HG03521 (cell line): ENCODE results near the gene ITSN1.
"Not testable (repeated sequence)": the region's sequence is repeated elsewhere in the genome, so short reads cannot be mapped to it uniquely, and the experiment has no call there.

ENCODE experiments used
- ATAC-seq: cut with Tn5 transposase; IDR thresholded peaks from one replicate; pipeline ENCODE4 v1.9.1; 2021; ENCODE audit warnings: mild to moderate bottlenecking, moderate library complexity; ENCODE audit not compliant: unreplicated experiment

ITSN1 gene

GRCh38 chr21:33763582-33763899 lies 121.2 kb downstream of the ITSN1 start:
- ATAC-seq: no peak

GRCh38 chr21:33767236-33767635 lies 124.9 kb downstream of the ITSN1 start:
- ATAC-seq: no peak

GRCh38 chr21:33767960-33768359 lies 125.7 kb downstream of the ITSN1 start:
- ATAC-seq: no peak

DNA sequence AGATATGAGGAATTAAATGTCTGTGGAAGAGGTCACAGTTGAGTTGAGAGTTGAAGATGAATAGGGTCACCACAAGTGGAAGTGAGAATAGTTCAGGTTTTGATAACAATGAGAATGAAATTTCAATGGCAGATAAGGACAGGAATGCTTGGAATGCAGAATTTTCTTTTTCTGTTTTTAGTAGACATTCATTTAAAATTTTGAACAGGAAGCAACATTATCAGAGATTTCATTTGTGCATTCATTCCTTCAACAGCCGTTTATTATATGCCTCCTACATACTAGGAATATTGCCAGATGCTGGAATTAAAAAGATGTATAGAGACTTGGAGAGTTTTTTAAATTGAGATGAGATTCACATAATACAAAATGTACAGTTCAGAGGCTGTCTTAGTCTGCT lies 126.8 kb downstream of the ITSN1 start:
- no peak for ATAC-seq

- ATAC-seq: no peak
Measured at GRCh38 chr21:33770542-33770941, 128.2 kb downstream of the ITSN1 start.

GRCh38 chr21:33771976-33772375 lies 129.7 kb downstream of the ITSN1 start:
- no peak for ATAC-seq

GRCh38 chr21:33774551-33774950 lies 132.2 kb downstream of the ITSN1 start:
- no peak for ATAC-seq

- ATAC-seq: no peak
Measured at GRCh38 chr21:33775100-33775828, 133.0 kb downstream of the ITSN1 start.

DNA sequence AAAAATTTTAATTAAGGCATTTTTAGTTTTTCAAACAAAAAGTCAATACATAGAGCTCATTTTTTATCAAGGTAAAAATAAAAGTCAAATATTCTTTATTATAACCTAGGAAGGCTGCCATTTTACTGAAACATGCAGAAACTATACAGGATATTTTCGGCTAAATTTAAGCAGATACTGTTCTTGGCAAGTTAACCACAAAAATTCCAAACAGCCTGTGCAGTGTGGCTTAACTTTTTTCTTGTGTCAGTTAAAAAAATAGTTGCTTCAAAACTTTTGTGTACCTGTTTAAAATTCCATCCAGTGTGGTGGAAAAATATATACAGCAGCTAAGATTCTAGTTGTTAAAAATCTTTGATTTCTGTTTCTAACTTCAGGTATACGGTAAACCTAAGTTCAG lies 138.3 kb downstream of the ITSN1 start:
- no peak for ATAC-seq

- ATAC-seq: no peak
Measured at GRCh38 chr21:33781121-33781520, 138.8 kb downstream of the ITSN1 start.

- ATAC-seq: no peak
Measured at GRCh38 chr21:33783187-33783979, 141.1 kb downstream of the ITSN1 start.

DNA sequence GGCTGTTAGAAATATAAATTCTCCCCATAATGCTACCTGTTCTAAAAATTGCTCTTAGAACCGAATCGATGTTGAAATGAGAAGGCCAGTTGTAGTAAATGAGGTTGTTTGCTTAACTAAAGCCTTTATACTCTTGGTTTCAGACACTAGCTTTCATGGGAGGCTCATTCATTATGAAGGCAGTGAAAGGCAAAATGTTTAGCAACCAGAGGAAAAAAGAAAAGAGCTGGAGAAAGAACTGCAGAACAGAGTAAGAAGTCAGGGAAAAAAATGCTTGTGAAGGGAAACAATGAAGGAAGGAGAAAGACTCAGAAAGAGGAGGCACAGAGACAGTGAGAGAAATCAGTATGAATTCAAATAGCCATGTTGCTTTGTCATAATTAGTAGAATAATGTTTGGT lies 145.1 kb downstream of the ITSN1 start:
- ATAC-seq: no peak

GRCh38 chr21:33788438-33788837 lies 146.1 kb downstream of the ITSN1 start:
- ATAC-seq: not testable (repeated sequence)

GRCh38 chr21:33789697-33790096 lies 147.4 kb downstream of the ITSN1 start:
- ATAC-seq: no peak

DNA sequence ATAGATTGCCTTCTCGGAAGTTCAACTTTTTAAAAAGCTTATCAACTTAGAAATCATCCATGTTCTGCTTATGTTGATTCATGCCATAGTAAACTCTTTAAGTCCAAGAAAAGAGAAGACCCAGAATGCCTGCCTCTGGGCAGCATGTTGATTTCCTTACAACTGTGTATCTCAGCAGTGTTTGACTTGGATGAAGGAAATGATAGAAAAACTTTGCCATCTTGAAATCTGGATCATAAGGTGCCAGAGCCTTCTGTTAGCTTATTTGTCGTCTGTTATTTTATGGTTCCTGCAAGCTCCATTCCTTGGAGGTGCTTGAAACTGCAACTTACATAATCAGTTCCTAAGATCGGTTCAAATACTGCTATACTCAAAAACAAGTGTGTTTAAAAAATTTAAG lies 148.8 kb downstream of the ITSN1 start:
- no peak for ATAC-seq

DNA sequence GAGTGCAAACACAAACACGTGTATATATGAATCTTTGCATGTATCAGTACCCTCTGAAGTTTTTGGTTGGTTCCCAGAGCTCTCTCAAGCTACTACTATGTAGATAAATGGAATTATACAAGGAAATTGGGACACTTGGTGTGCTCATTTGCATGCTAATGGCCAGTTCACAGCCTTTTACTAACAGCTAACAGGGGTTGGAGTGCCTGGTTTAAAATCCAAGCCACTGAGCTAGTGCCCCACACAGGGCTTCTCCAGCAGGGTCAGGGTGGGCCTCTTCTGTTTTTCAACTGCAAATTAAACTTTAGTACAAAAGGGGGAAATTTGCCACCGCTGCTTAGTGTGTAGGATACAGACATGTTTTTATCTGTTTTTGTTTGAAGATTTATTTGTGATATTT lies 152.3 kb downstream of the ITSN1 start:
- no peak for ATAC-seq

DNA sequence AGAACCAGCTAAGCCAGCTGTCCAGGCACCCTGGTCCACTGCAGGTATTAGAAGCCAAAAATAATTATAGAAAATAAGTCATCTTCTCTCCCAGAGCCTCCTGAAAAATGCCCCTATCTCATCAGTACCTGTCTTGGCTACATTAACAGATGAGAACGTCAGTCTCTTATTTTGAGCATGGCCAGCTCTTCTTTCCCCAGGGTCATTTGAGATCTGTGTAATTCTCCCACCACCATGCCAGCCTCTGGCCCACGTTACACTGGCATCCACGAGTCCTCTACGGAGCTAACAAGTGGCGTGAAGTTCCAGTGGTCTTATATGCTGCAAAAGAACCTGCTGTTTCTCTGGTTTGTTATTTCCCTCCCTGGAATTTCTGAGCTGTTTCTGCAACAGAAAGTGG lies 155.3 kb downstream of the ITSN1 start:
- ATAC-seq: no peak

DNA sequence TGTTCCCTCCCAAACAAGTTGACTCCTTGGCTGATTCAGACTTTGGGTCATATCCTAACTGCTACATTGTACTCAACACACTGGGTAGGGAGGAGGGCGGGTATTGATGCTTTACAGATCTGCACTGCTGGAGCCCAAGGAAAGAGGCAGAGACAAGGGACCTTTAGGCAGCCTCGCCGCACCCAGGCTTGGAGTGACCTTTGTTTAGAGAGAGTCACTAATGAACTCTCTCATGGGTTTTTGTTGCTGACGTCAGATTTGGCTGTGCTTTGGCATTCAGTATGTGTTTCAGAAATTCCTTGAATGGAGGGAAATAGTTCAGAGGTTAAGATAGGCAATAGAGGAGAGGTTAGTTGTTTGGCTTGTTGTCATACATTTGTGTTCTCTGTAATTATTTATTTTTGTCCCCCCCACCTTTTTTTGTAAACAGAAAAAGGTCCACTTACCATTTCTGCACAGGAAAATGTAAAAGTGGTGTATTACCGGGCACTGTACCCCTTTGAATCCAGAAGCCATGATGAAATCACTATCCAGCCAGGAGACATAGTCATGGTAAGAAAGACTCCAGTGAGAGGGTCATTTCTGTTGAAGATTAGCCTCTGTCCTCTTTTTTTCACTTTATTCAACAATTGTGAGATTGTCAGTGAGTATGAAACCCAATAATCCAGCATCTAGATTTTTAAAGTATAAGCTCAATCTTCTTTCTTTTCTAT lies 157.2 kb downstream of the ITSN1 start:
- ATAC-seq: no peak

DNA sequence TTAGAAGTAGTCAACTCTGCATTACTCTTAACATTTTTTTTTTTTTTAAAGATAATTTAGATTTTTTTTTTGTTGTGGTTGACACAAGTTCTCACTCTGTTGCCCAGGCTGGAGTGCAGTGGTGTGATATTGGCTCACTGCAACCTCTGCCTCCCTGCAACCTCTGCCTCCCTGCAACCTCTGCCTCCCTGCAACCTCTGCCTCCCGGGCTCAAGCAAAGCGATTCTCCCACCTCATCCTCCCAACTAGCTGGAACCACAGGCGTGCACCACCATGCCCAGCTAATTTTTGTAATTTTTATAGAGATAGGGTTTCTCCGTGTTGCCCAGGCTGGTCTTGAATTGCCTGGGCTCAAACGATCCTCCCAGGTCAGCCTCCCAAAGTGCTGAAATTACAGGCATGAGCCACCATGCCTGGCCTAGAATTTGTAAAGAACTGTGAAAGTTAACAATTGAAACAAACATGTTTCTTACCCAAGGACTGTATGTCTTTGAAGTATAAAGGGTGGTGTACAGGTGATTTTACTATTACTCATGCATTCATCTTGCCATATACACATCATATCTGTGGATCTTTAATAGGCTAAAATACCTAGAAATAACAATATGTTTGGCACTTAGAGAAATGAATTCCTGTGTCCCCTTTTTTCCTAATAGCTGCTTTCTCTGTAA lies 158.6 kb downstream of the ITSN1 start:
- ATAC-seq: no peak

DNA sequence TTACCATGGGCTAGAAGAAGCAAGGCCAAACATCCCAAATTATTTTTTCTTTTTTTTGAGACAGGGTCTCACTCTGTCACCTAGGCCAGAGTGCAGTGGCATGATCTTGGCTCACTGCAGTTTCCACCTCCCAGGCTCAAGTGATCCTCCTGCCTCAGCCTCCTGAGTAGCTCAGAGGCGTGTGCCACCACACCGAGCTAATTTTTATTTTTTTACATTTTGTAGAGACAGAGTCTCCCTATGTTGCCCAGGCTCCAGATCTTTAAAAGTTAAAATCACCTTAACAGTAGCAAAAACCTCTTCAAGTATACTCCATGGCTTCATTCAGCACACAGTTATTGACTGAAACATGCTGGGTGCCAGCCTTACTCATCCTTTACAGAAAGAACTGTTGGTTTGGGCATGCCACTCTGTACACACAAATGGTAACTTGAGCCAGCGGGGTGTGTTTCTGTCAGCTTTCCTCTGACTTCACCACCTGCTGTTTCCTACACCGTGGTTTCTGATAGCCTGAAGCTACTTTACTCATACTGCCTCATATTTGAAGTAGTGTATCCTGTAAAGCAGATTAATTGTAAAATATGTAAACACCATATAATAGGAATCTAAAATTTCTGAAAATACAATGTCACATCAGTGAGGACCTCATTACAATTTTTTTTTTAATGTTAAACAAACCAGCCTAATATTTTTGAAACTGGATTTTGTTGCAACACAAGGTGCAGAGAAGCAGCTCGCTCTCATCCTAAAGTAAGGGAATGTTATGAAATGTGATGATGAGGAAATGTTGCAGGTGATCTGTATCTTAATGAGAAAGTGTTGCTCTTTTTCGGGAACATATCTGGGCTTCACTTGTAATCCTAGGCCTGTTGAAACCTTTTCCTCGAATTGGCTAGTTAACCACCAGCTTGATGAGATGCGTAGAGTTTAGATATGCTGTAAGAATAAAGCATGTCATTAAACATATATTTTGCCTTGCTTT lies 159.4 kb downstream of the ITSN1 start:
- no peak for ATAC-seq
